DND-41 (cell line): ENCODE results near the gene BRDT.

Experiments used
- ATAC-seq: fragments of 200-7000 bp; cut with Tn5 transposase; 3 replicates; pipeline ENCODE4 v1.9.1; 2021; ENCODE audit warnings: low read depth; ENCODE audit not compliant: insufficient read depth
- DNase-seq: peaks from one replicate; pipeline ENCODE4 v3.0.0-alpha.2; 2020
- H2AFZ ChIP-seq: 2 replicates; pipeline ENCODE4 v1.6.0; 2012; ENCODE audit warnings: low read depth, low read length
- H3K27ac ChIP-seq: 2 replicates; pipeline ENCODE4 v1.5.1; 2012; ENCODE audit warnings: low read length, inconsistent platforms
- H3K27me3 ChIP-seq: fragments of 200-600 bp; sonication (generic); 2 replicates; pipeline ENCODE4 v1.6.0; 2012; ENCODE audit warnings: low read length, mild to moderate bottlenecking, inconsistent platforms; ENCODE audit not compliant: insufficient read depth, poor library complexity
- H3K36me3 ChIP-seq: 2 replicates; pipeline ENCODE4 v1.5.1; 2012; ENCODE audit warnings: low read length, inconsistent platforms; ENCODE audit not compliant: insufficient read depth
- H3K4me1 ChIP-seq: 2 replicates; pipeline ENCODE4 v1.5.1; 2012; ENCODE audit warnings: mild to moderate bottlenecking, low read length; ENCODE audit not compliant: insufficient read depth
- H3K4me2 ChIP-seq: 2 replicates; pipeline ENCODE4 v1.6.0; 2012; ENCODE audit warnings: mild to moderate bottlenecking, moderate library complexity, low read length, inconsistent platforms; ENCODE audit not compliant: insufficient read depth
- H3K4me3 ChIP-seq, 2 experiments: fragments of 200-600 bp in 1 of 2; shearing (Covaris generic) in 1 of 2; 2 replicates each; pipeline ENCODE4 v1.5.1; 2012 to 2016; ENCODE audit warnings: inconsistent platforms in 2 of 2, low read length in 2 of 2, mild to moderate bottlenecking in 2 of 2, low read depth in 1 of 2, moderate library complexity in 1 of 2
- H3K79me2 ChIP-seq: 2 replicates; pipeline ENCODE4 v1.6.0; 2012; ENCODE audit warnings: low read length, inconsistent platforms; ENCODE audit not compliant: insufficient read depth
- H3K9ac ChIP-seq: 2 replicates; pipeline ENCODE4 v1.6.0; 2012; ENCODE audit warnings: low read depth, mild to moderate bottlenecking, inconsistent platforms, low read length, moderate library complexity
- H3K9me3 ChIP-seq: 2 replicates; pipeline ENCODE4 v1.5.1; 2012; ENCODE audit warnings: low read length, moderate library complexity, mild to moderate bottlenecking, inconsistent platforms; ENCODE audit not compliant: insufficient read depth, severe bottlenecking
- H4K20me1 ChIP-seq: 2 replicates; pipeline ENCODE4 v1.6.0; 2012; ENCODE audit warnings: low read length; ENCODE audit not compliant: insufficient read depth
- CTCF ChIP-seq: IDR thresholded peaks from 2 replicates; pipeline ENCODE4 v1.5.1; 2012; ENCODE audit warnings: borderline replicate concordance, low read length, moderate library complexity, mild to moderate bottlenecking; ENCODE audit not compliant: poor library complexity, severe bottlenecking; ENCODE audit errors: extremely low read depth
- EZH2 ChIP-seq: IDR thresholded peaks from 3 replicates; pipeline ENCODE4 v1.6.1; 2012; ENCODE audit warnings: borderline replicate concordance, low read depth, mild to moderate bottlenecking, moderate library complexity, low read length, inconsistent platforms; ENCODE audit not compliant: severe bottlenecking

Gene BRDT

GRCh38 chr1:91949356-91949699 is at the start of gene BRDT:
Gene BRDT, plus strand, starts transcription at chr1:91949401. Its CDS starts 13,354 bp downstream, at chr1:91962755.
- H3K27ac ChIP-seq = no peak within 1 kb of the TSS
- no peak within 1 kb of the TSS for H2AFZ ChIP-seq
- TF ChIP-seq EZH2 = no peak
- TF ChIP-seq CTCF = no peak
- H3K27me3 ChIP-seq = no peaks in the 10 kb centered on the region
- H3K4me3 ChIP-seq = no peak within 1 kb of the TSS
- H3K9me3 ChIP-seq = no peaks in the 10 kb centered on the region
- ATAC-seq (no peak), DNase-seq (no peak)
- H3K4me1 ChIP-seq = no peaks in the 10 kb centered on the region; the same call in 1 of the 2 replicates
- H3K36me3 ChIP-seq = no peaks in the 10 kb centered on the region
- no peak within 1 kb of the TSS for H3K4me2 ChIP-seq
- no peaks in the 10 kb centered on the region for H3K79me2 ChIP-seq
- no peak within 1 kb of the TSS for H3K9ac ChIP-seq
- no peaks in the 10 kb centered on the region for H4K20me1 ChIP-seq

- no peaks in the 10 kb centered on the region for H3K4me1 ChIP-seq
- no peaks in the 10 kb centered on the region for H3K79me2 ChIP-seq
- H3K9ac ChIP-seq = no peak overlapping the region
- no peak overlapping the region for H3K4me3 ChIP-seq
- no peaks in the 10 kb centered on the region for H3K9me3 ChIP-seq
- ATAC-seq (no peak), DNase-seq (no peak)
- H4K20me1 ChIP-seq = no peaks in the 10 kb centered on the region
- peaks cover 8% of the 10 kb centered on the region for H3K27me3 ChIP-seq
- TF ChIP-seq EZH2 (no peak), CTCF (no peak)
- no peak overlapping the region for H3K27ac ChIP-seq
- H3K36me3 ChIP-seq = no peaks in the 10 kb centered on the region
- no peak overlapping the region for H3K4me2 ChIP-seq
- H2AFZ ChIP-seq = no peak overlapping the region
Observed at GRCh38 chr1:91900562-91900961, 48.6 kb upstream of the BRDT start.

DNA sequence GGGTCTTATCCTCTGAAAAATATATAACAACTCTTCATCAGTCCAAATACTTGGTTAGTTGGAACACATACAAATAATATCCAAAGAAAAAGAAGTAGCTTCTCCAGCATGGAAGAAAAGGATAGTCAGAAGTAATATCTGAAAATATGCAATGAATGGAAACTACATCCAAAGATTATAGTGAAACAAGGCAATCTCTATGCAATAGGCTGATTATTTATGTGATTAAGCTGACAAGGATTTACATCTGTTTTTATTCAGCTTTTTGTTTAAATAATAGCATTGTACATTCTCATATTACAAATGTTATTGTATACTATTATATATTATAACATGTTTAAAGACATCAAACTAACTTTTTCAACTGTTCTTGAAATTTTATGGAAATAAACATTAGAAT is 48.0 kb upstream of the BRDT start:
- Histone ChIP-seq H3K9ac (no peak overlapping the region), H3K27me3 (peaks cover 2% of the 10 kb centered on the region), H3K27ac (no peak overlapping the region), H3K4me3 (no peak overlapping the region), H3K4me2 (no peak overlapping the region), H2AFZ (no peak overlapping the region), H3K4me1 (no peaks in the 10 kb centered on the region), H3K79me2 (no peaks in the 10 kb centered on the region), H3K9me3 (no peaks in the 10 kb centered on the region), H4K20me1 (no peaks in the 10 kb centered on the region), H3K36me3 (no peaks in the 10 kb centered on the region)
- TF ChIP-seq CTCF (no peak), EZH2 (no peak)
- ATAC-seq (no peak), DNase-seq (no peak)

DNA sequence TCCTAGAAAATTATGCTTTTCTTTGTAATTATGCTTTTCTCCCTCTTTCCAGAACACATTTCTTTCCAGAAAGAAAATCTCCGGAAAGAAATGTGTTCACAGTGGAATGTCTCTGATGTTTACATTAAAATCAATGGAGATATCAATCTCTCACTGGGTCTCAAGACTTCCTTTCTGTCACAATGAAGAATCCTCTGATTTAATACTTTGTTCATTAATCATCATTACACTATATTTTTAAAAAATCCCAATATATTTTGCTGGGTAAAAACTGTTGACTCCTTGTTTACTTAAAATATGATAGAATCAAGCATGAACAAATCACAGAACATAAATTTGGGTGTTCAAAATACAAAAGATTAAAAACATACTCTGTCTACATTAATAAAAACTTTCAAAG is 36.9 kb upstream of the BRDT start:
- no peak overlapping the region for H3K4me3 ChIP-seq
- H3K27ac ChIP-seq = no peak overlapping the region
- no peak overlapping the region for H2AFZ ChIP-seq
- ATAC-seq (no peak), DNase-seq (no peak)
- H3K4me2 ChIP-seq = no peak overlapping the region
- no peaks in the 10 kb centered on the region for H4K20me1 ChIP-seq
- no peaks in the 10 kb centered on the region for H3K79me2 ChIP-seq
- no peaks in the 10 kb centered on the region for H3K4me1 ChIP-seq
- H3K9me3 ChIP-seq = no peaks in the 10 kb centered on the region
- no peaks in the 10 kb centered on the region for H3K36me3 ChIP-seq
- peaks cover 2% of the 10 kb centered on the region for H3K27me3 ChIP-seq
- TF ChIP-seq CTCF (no peak), EZH2 (no peak)
- no peak overlapping the region for H3K9ac ChIP-seq
